ENCODE results near the gene TRIM71. TPM values are rescaled to one million over a fixed set of nuclear protein-coding genes. Genes with fewer than 3 reads are reported as not detected.
A peak's percentile ranks its signal among the peaks of the same experiment; 100 is the strongest.

TRIM71 gene
- total RNA-seq (2021) = 237 to 274 TPM (median 238 TPM) in 3 replicates
- Bru-seq, nascent RNA = percentile 98 among the genes with signal in this experiment
- long read RNA-seq, experiment 1, full-length matches to known transcripts = 23 of 48 reads
- long read RNA-seq, experiment 1, partial matches to known transcripts = 9 of 48 reads
- long read RNA-seq, experiment 1, other reads (novel, unspliced or antisense) = 16 of 48 reads
- long read RNA-seq, experiment 2, full-length matches to known transcripts = 6 of 181 reads
- long read RNA-seq, experiment 2, partial matches to known transcripts = 3 of 181 reads
- long read RNA-seq, experiment 2, other reads (novel, unspliced or antisense) = 172 of 181 reads
- long read RNA-seq, experiment 3, partial matches to known transcripts = 0 of 2 reads
- long read RNA-seq, experiment 3, other reads (novel, unspliced or antisense) = 2 of 2 reads

DNA sequence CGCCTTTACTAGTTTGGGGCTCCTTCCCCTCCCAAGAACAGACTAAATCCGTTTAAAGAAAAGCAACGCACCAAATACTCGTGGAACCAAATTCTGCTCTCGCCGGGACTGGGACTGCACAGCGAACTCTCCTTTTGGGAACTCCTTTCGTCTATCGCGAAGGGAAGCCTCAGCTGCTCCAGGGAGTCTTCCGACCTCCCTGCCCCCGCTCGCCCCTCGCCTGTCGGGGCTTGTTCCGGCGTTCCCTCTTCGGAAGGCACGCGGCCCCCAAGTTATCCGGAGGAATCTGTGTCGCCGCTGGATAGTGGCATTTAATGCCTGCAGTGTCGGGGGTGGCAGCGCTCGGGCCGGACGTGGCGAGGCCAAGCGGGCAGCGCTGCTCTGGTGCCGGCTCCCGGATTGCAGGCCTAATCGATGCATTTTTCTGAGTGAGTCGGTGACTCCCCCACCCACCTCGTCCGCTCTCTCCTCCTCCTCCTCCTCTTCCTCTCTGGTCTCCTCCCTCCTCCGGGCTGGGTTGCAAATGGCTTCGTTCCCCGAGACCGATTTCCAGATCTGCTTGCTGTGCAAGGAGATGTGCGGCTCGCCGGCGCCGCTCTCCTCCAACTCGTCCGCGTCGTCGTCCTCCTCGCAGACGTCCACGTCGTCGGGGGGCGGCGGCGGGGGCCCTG lies at the start of gene TRIM71:
Gene TRIM71, plus strand, starts transcription at position 440 of the 671 bp plus-strand sequence. Its CDS starts 84 bp downstream, at position 524.
- ATAC-seq (no peak), DNase-seq (ENCODE audit: low spot score) (no peak)
- H3K9me3 Mint-ChIP-seq = no peaks in the 10 kb centered on the region
- TF ChIP-seq, protein P1, sequence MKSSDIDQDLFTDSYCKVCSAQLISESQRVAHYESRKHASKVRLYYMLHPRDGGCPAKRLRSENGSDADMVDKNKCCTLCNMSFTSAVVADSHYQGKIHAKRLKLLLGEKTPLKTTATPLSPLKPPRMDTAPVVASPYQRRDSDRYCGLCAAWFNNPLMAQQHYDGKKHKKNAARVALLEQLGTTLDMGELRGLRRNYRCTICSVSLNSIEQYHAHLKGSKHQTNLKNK (CRISPR knock-in tag; IDR thresholded peaks at IDR 0.05) = no peak
- TF ChIP-seq ZNF671 (CRISPR knock-in tag; IDR thresholded peaks at IDR 0.05) (no peak), HMGXB4 (CRISPR knock-in tag; IDR thresholded peaks at IDR 0.05) (0 out of 2 replicates have a peak, but pooled peaks have one; percentile 44), AFF4 (CRISPR knock-in tag; IDR thresholded peaks at IDR 0.05; ENCODE audit: borderline replicate concordance) (0 out of 2 replicates have a peak, but pooled peaks have one; percentile 21), ZNF281 (CRISPR knock-in tag; IDR thresholded peaks at IDR 0.05) (0 out of 2 replicates have a peak, but pooled peaks have one; percentile 7), HMGA2 (CRISPR knock-in tag; IDR thresholded peaks at IDR 0.05) (0 out of 2 replicates have a peak, but pooled peaks have one; percentile 5), ZNF317 (CRISPR knock-in tag; IDR thresholded peaks at IDR 0.05; ENCODE audit: borderline replicate concordance, low read depth) (no peak)
- H3K36me3 Mint-ChIP-seq = peaks cover 48% of the 10 kb centered on the region
- H3K4me3 Mint-ChIP-seq = peak within 1 kb of the TSS; percentile 100
- peak within 1 kb of the TSS; percentile 97 for H3K27ac Mint-ChIP-seq
- ChIA-PET CTCF (interaction anchor here (0.5 to 0.6 kb wide), 2 partner anchors 9 to 37 kb away, joined by 3 read pairs; no protein-coding TSS in a partner anchor), POLR2A (interaction anchor here (0.5 to 3.4 kb wide), 10 partner anchors 17 to 248 kb away, joined by 3 to 34 read pairs (median 4); no protein-coding TSS in a partner anchor)
- peaks cover 7% of the 10 kb centered on the region; the same call in 1 of the 2 replicates for H3K27me3 Mint-ChIP-seq (ENCODE audit: low read depth)
- H3K4me1 Mint-ChIP-seq = peaks cover 44% of the 10 kb centered on the region

GRCh38 chr3:32778389-32778788 lies 39.4 kb upstream of the TRIM71 start:
- ATAC-seq (no peak), DNase-seq (ENCODE audit: low spot score) (no peak)
- ChIA-PET POLR2A (no interaction called here), CTCF (interaction anchor here (0.6 to 1.1 kb wide), 2 partner anchors 43 to 44 kb away, joined by 3 to 4 read pairs; no protein-coding TSS in a partner anchor)
- Mint-ChIP-seq H3K27ac (peak overlapping the region; percentile 52; the same call in 1 of the 2 replicates), H3K27me3 (ENCODE audit: low read depth) (no peaks in the 10 kb centered on the region; the same call in 1 of the 2 replicates), H3K36me3 (peaks cover 17% of the 10 kb centered on the region), H3K4me3 (no peak overlapping the region), H3K4me1 (peaks cover 59% of the 10 kb centered on the region), H3K9me3 (no peaks in the 10 kb centered on the region)
- no peak for TF ChIP-seq GABPB1 (CRISPR knock-in tag; IDR thresholded peaks at IDR 0.05)
- TF ChIP-seq MYBL2 (CRISPR knock-in tag; IDR thresholded peaks at IDR 0.05) = no peak
- TF ChIP-seq CREM (CRISPR knock-in tag; IDR thresholded peaks at IDR 0.05) = no peak
- no peak for TF ChIP-seq SMAD3 (CRISPR knock-in tag; IDR thresholded peaks at IDR 0.05; ENCODE audit: borderline replicate concordance)
- TF ChIP-seq E2F5 (CRISPR knock-in tag; IDR thresholded peaks at IDR 0.05) = no peak
- TF ChIP-seq FOXJ3 (CRISPR knock-in tag; IDR thresholded peaks at IDR 0.05; ENCODE audit: borderline replicate concordance) = no peak
- no peak for TF ChIP-seq USF2 (CRISPR knock-in tag; IDR thresholded peaks at IDR 0.05)
- TF ChIP-seq, protein P2, sequence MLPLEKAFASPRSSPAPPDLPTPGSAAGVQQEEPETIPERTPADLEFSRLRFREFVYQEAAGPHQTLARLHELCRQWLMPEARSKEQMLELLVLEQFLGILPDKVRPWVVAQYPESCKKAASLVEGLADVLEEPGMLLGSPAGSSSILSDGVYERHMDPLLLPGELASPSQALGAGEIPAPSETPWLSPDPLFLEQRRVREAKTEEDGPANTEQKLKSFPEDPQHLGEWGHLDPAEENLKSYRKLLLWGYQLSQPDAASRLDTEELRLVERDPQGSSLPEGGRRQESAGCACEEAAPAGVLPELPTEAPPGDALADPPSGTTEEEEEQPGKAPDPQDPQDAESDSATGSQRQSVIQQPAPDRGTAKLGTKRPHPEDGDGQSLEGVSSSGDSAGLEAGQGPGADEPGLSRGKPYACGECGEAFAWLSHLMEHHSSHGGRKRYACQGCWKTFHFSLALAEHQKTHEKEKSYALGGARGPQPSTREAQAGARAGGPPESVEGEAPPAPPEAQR (CRISPR knock-in tag; IDR thresholded peaks at IDR 0.05) = no peak
- no peak for TF ChIP-seq ZBTB21 (CRISPR knock-in tag; IDR thresholded peaks at IDR 0.05; ENCODE audit: borderline replicate concordance)
- no peak for TF ChIP-seq TP53 (CRISPR knock-in tag; IDR thresholded peaks at IDR 0.05)
- TF ChIP-seq SOX15 (CRISPR knock-in tag; IDR thresholded peaks at IDR 0.05) = no peak
- TF ChIP-seq NR1H2 (CRISPR knock-in tag; IDR thresholded peaks at IDR 0.05) = no peak
- TF ChIP-seq ZNF671 (CRISPR knock-in tag; IDR thresholded peaks at IDR 0.05) = no peak
- TF ChIP-seq NFYB (CRISPR knock-in tag; conservative IDR thresholded peaks at IDR 0.05; ENCODE audit: low read depth) = no peak
